Measurements from ENCODE around the gene TVP23C. TPM values are rescaled to one million over a fixed set of nuclear protein-coding genes. Genes with fewer than 3 reads are reported as not detected.

The TVP23C gene
- total RNA-seq, 1 experiment from 2014 or later: 16.9 TPM

DNA sequence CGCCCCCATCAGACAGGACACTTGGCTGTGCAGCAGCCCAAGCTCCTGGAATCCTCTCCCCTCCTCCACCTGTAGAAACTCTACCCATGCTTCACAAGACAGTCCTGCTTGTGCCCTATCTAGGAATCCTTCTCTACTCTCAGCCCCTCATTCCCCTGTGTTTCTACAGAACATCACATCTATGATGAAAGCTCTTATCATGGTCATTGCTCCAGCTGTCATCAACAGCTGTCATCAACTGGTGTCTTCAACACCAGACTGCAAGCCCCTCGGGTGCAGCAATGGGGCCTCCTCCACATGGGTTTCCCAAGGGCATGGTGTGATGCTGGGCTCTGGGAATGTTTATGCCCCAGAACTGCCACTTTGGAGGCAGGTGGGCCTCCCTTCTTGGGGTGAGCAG lies 74.7 kb downstream of the TVP23C start:
- Mint-ChIP-seq H3K27me3 (ENCODE audit: low read depth) (no peaks in the 10 kb centered on the region), H3K4me3 (no peak overlapping the region), H3K4me1 (peaks cover 44 to 45% of the 10 kb centered on the region in 2 experiments), H3K27ac (peak overlapping the region in 1 of 3 experiments; percentile 17; a peak in 1 of 7 replicates), H3K36me3 (ENCODE audit: insufficient read depth in 1 of 3, low read depth in 3 of 3) (peaks cover 24 to 40% (median 32%) of the 10 kb centered on the region in 3 experiments), H3K9me3 (peaks cover 3 to 4% of the 10 kb centered on the region in 2 experiments; a peak in 3 of 5 replicates)
- no peak overlapping the region for H3K27ac ChIP-seq (ENCODE audit: insufficient read length, low read depth, low read length)
- no peak overlapping the region for H2AK5ac ChIP-seq (ENCODE audit: insufficient read length, low read length)
- no peak overlapping the region for H3K23ac ChIP-seq (ENCODE audit: insufficient read length, low read depth, low read length)
- H3K4me2 ChIP-seq (ENCODE audit: insufficient read depth, insufficient read length, low read length): no peak overlapping the region
- no peak overlapping the region for H3T11ph ChIP-seq (ENCODE audit: low read length)
- H2BK12ac ChIP-seq (ENCODE audit: insufficient read length, low read depth, low read length): no peak overlapping the region
- no peaks in the 10 kb centered on the region for H3K79me2 ChIP-seq (ENCODE audit: insufficient read depth, low read length)
- no peak overlapping the region for H3K56ac ChIP-seq (ENCODE audit: insufficient read length, low read depth, low read length)
- no peak overlapping the region for H2BK120ac ChIP-seq (ENCODE audit: low read depth, low read length, poor library complexity, severe bottlenecking)
- H4K8ac ChIP-seq (replicated peaks; ENCODE audit: insufficient read length, low read depth, low read length): no peak overlapping the region
- no peak overlapping the region for H2BK15ac ChIP-seq (ENCODE audit: low read depth, low read length)
- H3K18ac ChIP-seq (ENCODE audit: insufficient read length, low read depth, low read length): no peak overlapping the region
- peaks cover 17% of the 10 kb centered on the region for H3K4me1 ChIP-seq (ENCODE audit: insufficient read depth, low read length)
- H4K20me1 ChIP-seq (ENCODE audit: control insufficient read depth, insufficient read depth, insufficient read length): no peaks in the 10 kb centered on the region
- no peaks in the 10 kb centered on the region for H3K27me3 ChIP-seq (ENCODE audit: insufficient read depth, low read length)
- H3K23me2 ChIP-seq (ENCODE audit: insufficient read length, low read depth, low read length, poor library complexity, severe bottlenecking): no peaks in the 10 kb centered on the region
- H2AFZ ChIP-seq (ENCODE audit: low read length): no peak overlapping the region
- no peak overlapping the region for H3K4ac ChIP-seq (ENCODE audit: low read depth, low read length)
- TF ChIP-seq, protein P1, sequence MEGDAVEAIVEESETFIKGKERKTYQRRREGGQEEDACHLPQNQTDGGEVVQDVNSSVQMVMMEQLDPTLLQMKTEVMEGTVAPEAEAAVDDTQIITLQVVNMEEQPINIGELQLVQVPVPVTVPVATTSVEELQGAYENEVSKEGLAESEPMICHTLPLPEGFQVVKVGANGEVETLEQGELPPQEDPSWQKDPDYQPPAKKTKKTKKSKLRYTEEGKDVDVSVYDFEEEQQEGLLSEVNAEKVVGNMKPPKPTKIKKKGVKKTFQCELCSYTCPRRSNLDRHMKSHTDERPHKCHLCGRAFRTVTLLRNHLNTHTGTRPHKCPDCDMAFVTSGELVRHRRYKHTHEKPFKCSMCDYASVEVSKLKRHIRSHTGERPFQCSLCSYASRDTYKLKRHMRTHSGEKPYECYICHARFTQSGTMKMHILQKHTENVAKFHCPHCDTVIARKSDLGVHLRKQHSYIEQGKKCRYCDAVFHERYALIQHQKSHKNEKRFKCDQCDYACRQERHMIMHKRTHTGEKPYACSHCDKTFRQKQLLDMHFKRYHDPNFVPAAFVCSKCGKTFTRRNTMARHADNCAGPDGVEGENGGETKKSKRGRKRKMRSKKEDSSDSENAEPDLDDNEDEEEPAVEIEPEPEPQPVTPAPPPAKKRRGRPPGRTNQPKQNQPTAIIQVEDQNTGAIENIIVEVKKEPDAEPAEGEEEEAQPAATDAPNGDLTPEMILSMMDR (conservative IDR thresholded peaks at IDR 0.05): no peak
- no peak overlapping the region for H3K14ac ChIP-seq (ENCODE audit: insufficient read depth, low read length)
- no peak overlapping the region for H2BK20ac ChIP-seq (ENCODE audit: low read depth, low read length, poor library complexity, severe bottlenecking)
- no peak overlapping the region for H2BK5ac ChIP-seq (ENCODE audit: insufficient read length, low read length)
- no peak overlapping the region for H4K91ac ChIP-seq (ENCODE audit: insufficient read length, low read depth, low read length)
- no CpG with 5 or more reads among the region's 2 CpGs for WGBS (ENCODE audit: extremely low coverage, insufficient read length, low lambda C conversion rate)
- H3K9ac ChIP-seq (ENCODE audit: extremely low read depth, insufficient read length, low read length): no peak overlapping the region
- no peak for DNase-seq
- H4K5ac ChIP-seq (ENCODE audit: insufficient read length, low read depth, low read length): no peak overlapping the region
- H3K9me3 ChIP-seq (ENCODE audit: control insufficient read depth, low read depth, low read length): no peaks in the 10 kb centered on the region
- H3K79me1 ChIP-seq (ENCODE audit: insufficient read depth, low read depth, low read length, poor library complexity, severe bottlenecking): peaks cover 2% of the 10 kb centered on the region

Measured in H9 (cell line).